Neural cell (in vitro differentiated cells): ENCODE data around the gene MUC15.

ENCODE experiments used
- EZH2 ChIP-seq: fragments of 200-600, 300-800 bp; shearing (Covaris generic), sonication (generic); IDR thresholded peaks from 2 replicates; pipeline ENCODE4 v1.6.1; 2014; ENCODE audit warnings: antibody characterized with exemption, low read length, borderline replicate concordance, mild to moderate bottlenecking; ENCODE audit not compliant: insufficient read depth, poor library complexity, severe bottlenecking
- MXI1 ChIP-seq: fragments of 450-650 bp; conservative IDR thresholded peaks from 2 replicates; pipeline ENCODE4 v1.6.1; 2014; ENCODE audit warnings: antibody characterized with exemption, mild to moderate bottlenecking; ENCODE audit not compliant: poor library complexity, severe bottlenecking
- TAF1 ChIP-seq: IDR thresholded peaks from 2 replicates; pipeline ENCODE4 v1.6.1; 2012; ENCODE audit warnings: low read depth
- TF ChIP-seq, protein P1 (sequence below): fragments of 450-650 bp; IDR thresholded peaks from 2 replicates; pipeline ENCODE4 v1.5.1; 2014; ENCODE audit warnings: antibody characterized with exemption, mild to moderate bottlenecking, moderate library complexity; ENCODE audit not compliant: poor library complexity, severe bottlenecking

GRCh38 chr11:26608507-26609146 lies 36.6 kb upstream of the MUC15 start:
- TF ChIP-seq EZH2 (no peak), MXI1 (no peak), TAF1 (no peak)
- TF ChIP-seq, protein P1, sequence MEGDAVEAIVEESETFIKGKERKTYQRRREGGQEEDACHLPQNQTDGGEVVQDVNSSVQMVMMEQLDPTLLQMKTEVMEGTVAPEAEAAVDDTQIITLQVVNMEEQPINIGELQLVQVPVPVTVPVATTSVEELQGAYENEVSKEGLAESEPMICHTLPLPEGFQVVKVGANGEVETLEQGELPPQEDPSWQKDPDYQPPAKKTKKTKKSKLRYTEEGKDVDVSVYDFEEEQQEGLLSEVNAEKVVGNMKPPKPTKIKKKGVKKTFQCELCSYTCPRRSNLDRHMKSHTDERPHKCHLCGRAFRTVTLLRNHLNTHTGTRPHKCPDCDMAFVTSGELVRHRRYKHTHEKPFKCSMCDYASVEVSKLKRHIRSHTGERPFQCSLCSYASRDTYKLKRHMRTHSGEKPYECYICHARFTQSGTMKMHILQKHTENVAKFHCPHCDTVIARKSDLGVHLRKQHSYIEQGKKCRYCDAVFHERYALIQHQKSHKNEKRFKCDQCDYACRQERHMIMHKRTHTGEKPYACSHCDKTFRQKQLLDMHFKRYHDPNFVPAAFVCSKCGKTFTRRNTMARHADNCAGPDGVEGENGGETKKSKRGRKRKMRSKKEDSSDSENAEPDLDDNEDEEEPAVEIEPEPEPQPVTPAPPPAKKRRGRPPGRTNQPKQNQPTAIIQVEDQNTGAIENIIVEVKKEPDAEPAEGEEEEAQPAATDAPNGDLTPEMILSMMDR, result no peak
